OCI-M2 (cell line): ENCODE measurements around the gene RPL27A.

Experiments
- DNase-seq: peaks from one replicate; lab custom pipeline; 2025; ENCODE audit not compliant: unreplicated experiment; lab: John Stamatoyannopoulos, UW

Gene RPL27A

DNA sequence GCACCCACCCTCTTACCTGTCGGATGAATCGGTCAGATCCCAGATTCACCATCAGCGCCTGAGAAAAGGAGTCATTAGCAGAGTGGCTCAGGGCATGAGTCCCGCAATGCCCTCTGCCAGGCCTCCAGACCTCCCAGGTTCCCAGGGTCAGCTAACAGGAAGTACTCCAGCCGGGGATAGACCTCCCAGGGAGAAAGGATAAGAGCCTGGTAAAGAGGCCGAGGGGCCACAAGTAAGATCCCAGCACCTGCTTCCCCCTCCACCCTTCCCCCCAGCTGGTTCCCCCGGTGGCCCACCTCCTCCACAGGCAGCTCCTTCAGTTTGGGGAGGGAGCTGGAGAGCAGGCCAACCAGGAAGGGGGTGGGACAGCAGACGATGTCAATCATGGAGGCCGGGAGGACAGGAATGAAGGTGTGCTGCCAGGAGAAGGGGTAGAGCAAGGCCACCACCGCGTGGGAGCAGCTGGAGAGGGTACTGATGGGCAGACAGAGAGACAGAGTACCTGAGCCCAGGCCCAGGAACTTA, 16.4 kb downstream of the RPL27A start:
- DNase-seq: no peak

DNA sequence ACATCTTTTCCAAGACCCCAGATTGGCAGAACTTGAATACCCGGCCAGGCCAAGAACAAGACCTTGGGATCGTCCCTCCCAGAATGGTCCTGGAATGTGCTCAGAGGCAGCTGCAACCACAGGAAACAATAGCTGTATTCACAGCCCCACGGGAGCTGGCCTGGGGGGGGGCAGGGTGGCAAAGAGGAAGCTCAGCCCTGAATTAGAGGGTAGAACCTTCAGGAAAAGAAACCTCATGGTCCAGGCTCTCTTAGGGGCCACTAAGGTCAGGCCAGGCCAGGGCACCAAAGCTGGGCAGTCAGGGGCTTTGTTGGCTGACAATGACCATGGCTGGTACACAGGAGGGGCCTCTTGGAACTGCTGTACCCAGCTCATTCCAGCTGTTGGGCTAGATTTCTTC, 17.3 kb downstream of the RPL27A start:
- DNase-seq: no peak

DNA sequence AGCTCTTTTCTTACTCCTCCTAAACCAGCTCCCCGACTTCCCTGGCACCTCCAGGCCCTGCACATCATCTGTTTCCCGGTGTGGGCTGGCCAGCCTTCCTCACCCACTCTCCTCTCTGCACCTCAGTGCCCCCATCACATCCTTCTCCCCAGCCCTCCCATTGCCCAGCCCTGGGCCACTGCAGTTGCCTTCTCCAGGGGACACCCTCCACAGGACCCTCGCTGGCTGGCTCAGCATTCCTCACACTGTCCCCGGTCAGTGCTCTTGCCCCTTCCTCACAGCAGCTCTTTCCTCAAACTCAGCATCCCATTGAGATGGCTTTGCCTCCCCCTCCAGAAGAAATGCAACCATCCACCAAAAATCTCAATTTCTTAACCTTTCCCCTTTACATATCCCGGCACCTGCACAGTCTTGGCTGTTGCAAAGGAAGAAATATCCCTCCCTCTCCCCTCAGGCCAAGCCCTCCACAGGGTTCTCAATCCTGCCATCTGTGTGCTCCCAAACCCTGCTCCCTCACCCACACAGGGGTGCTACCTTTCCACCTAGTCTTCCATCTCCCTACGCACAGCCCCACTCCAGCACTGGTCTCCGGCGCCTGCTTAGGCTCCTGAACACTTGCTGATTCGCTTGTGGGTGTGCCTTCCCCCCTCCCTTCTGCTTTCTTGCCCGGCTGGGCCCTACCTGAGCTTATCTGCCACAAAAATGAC, 19.5 kb downstream of the RPL27A start:
- DNase-seq: no peak

DNA sequence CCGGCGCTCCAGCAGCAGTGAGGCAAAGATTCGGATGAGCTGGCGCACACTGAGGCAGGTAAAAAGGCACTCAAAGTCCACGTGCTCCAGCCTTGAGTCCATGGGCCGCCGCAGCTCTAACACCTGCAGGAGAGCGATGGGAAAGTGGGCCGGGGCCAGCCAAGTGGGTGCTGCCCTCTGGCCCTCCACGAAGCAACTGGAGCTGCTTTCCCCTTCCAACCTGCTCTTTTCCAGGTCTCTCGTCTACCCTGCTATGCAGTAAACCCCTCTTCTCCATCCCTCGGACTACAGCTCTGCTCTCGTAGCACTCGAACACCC, 20.0 kb downstream of the RPL27A start:
- DNase-seq: no peak

DNA sequence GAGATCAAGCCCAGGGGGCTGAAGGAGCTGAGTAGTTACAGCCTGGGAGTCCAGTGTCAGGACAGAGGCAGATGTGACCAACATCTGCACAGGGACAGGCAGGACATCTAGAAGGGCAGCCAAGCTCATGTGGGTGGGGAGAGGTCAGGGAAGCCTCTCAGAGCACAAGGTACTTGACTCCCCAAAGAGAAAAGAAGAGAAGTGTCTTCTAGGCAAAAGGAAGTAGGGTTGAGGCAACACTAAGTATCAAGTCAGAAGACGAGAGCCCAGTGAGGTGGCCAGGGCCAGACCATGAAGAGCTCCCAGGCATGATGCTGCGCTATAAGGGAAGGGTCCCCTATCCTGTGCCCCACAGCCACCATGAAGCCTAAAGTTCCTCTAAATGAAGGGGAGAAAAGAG, 21.5 kb downstream of the RPL27A start:
- no peak for DNase-seq

DNA sequence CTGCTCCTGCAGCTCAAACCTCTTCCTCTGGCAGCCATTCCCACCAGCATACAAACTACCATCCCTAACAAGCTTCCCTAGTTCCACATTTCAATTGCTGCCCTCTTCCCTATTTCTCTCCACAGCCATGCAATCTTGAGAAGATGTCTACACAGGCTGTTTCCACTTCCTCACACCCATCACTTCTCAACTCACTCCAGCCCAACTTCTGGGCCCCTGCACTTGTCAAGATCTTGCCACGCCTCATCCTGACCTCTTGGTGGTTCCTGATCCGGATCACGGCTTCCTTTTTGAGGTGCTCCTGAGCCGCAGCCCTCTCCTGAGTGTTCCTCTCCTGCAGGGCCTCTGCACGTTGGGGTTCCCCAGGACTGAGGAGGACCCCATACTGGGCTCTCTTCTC, 22.6 kb downstream of the RPL27A start:
- no peak for DNase-seq

DNA sequence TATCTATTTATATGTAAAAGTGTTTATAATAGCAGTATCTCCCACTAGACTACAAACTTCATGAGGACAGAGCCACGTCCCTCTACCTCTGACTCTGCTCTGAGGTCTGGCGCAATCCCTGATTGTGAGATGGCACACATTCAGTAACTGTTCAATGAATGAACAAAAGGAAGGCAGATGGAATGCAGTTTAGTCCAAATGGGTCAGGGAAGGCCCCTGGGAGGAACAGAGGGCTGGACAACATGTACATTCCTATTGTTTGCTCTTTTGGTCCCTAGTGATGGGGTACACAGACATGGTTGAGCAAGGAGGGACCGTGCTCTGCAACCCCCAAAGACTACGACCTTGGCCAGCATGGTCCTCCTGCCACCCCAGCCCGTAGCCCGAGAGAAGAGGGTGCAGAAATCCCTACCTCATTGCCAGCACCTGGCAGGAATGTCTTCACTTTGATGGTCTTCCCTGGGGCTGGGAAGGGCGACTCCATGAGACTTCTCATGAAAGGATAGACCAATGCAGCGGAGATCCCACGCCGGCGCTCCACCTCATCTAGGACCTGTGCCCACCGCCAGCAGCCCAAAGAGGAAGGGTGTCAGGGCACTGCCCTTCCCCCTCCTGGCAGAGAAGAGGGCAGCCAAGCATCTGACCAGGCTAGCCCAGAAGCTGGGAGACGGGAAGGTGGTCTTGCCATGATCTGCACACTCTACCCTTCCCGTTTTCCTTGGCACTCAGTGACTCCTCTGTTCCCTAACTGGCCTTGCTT, 24.3 kb downstream of the RPL27A start:
- no peak for DNase-seq

DNA sequence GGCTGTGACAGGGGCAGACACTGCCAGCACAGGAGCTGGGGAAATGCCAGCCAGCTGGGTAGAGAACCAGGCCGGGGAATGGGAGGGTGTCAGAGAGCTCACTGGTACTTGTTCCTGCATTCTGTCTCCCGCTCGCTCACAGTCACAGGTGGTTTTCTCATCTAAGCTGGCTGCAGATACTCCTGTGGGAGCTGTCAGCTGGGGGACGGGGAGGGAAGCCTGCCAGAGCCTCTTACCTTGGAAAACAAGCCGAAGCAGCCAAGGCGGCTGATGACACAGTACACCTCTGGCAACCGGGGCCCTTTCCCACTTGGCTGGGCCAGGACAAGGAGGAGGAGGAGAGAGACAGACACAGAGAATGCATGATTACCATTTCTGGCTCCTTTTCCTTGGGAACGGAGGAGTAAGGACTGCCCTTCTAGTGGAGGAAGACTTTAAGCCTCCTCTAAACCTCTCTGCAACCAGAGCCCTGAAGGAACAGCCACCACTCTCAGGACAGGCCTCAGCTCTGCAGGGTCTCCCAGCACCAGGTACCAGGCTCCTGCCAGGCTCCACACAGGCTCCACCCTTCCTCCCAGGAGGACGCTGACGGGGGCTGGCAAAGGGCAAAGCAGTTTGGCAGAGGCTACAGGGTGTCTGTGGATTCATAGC, 25.1 kb downstream of the RPL27A start:
- no peak for DNase-seq

DNA sequence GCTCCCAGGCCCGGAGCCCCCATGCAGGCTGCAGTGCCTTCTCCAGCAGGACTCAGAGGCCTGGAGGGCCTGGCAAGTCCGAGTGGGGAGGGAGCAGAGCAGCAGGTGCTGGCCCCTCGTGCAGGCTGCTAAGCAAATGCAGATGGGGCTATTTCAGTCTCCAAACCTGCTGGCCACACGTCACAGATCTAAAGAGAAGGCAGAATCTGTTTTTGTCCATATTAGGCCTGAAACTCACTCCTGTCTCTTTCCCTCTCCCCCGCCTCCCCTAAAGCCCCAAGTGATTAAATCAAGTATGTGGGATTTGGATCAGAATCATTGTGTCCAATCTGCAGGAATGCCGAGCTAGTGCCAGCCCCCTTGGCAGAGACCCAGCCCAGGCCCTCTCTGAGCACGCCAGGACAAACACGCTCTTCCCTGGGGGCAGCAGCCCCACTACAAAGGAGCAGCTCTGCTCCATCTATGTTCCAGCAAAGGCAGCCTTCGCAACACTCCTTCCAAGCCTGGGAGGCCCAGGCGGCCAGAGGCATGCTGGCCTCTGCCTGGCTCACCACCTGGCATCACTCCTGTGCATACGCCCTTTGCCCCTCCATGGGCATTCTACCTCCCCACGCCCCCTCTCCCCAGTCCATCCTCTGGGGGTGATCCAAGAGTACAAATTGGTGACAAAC, 26.5 kb downstream of the RPL27A start:
- no peak for DNase-seq

DNA sequence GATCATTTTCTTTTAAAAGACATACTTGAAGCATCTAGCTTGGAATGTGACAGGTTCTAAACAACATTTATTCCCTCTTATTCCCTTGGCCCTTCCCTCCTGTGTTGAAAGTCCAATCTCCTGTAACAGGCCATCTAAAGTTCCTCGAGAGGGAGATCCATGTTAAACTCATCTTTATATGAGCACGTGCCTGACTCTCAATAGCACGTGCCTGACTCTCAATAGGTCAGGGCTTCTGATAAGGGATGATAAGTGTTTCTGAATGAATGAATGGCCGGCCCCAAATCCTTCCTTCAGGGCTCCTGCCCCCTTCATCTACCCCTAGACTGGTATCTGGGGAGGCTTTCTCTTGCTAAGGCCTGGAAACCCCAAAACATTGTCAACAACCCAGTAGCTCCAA, 27.2 kb downstream of the RPL27A start:
- DNase-seq: no peak

DNA sequence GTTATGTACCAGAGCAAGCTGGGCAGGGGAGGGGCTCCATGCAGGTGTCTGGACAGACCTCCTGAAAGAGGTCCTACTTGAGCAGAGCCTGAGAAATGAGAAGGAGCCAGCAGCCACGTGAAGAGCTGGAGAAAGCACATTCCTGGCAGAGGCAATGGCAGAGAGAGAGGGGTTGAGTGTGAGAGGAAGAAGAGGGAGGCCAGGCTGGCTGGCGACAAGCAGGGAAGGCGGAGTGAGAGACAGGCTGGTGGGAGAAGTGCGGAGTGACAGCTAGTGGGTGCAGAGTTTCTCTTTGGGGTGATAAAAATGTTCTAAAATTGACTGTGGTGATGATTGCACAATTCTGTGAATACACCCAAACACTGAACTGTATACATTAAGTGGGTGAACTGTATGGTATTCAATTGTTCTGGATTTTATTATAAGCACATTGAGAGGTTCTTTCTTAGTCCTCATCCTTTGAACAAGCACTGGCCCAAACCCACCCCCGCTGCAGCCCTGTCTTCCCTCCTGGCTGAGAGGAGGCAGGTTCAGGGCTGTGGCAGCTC, 29.4 kb downstream of the RPL27A start:
- DNase-seq: no peak

DNA sequence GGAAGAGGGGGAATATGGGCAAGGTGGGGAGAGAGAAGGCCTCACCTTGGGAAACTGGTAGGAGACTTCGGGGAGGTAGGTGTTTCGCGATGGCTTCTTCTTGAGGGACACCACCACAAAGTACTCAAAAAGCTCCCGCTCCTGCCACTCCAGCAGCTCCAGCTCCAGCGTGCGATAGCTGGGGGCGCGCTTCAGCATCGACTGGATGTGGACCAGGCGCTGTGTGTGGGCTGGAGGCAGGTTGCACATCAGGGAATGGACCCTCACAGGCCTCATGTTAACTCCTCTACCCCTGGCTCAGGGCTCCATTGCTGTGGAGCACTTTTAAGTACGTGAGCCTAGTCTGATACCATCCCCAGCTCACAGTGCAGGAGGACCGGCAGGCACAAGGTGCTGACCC, 29.9 kb downstream of the RPL27A start:
- no peak for DNase-seq

DNA sequence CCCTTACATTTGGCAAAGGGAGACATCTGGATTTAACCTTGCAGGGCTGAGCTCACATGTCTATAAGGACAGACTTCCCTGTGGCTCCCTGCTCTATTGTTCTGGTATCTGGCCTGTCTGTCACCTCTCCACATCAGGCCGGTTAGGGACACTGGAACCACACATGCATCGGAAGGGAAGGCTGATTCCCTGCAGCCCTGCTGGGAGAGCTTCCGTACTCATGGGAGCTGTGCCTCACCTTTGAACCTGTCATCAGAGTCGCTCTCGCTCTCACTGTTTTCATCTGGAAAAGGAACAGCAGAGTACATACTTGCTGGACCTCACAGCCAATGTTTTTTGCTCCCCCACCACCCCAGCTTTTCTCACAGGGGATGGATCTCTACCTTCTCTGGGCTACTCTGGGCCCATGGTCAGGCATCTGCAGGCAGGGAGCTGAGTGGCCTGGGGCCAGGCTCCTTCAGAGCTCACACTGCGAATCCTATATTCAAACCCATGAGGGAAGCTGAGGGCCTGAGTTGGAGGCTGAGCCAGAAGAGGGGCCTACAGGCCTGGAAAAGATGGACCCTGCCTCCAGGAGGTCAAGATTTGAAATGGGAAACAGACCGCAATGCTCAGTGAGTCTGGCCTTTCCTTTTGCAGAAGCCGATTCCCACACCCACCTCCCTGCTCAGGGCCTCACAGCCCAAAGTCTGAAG, 31.3 kb downstream of the RPL27A start:
- no peak for DNase-seq

DNA sequence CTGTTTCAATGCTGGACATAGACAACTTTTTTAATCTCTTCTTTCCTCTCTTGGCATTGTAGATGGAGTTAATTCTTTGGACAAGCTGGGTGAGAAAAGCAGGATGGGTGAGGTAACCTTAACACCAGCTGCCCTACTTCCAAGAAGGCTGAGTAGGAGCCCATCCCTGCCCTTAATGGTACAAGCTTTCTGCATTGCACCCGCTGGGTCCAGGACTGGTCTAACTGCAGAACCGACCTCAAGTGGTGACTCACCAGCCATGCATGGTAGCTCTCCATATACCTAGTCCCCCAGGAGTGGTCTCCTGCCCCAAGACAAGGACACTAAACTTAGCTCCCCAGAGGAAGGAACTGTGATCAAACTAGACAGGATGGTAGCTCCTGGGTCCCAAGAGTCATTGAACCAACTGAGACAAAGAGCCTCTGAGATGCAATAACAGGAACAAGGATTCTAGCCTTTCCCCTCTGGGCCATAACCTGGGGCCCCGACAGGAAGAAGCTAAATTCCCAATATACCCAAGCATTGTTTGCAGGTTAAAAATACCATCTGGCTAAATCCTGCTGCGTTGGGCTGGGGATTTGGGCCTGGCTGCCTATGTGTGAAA, 32.1 kb downstream of the RPL27A start:
- no peak for DNase-seq

DNA sequence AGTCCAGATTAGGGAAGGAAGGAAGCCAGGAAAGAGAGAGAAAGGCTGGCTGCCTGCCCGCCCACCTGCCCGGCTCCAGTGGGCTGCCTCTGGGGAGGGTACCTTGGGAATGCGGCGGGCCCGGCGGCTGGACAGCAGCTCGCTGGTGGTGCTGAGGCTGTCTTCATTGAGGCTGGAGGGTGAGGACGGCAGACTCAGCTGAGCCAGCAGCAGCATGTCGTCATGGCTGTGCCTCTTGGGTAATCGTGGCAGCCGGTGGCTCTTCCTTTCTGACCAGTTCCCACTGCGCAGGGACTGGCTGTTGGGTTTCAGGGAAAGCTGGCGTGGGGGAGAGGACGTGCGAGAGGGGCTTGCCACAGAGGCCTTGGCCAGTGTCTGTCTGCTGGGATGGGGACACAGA, 32.9 kb downstream of the RPL27A start:
- DNase-seq: no peak

DNA sequence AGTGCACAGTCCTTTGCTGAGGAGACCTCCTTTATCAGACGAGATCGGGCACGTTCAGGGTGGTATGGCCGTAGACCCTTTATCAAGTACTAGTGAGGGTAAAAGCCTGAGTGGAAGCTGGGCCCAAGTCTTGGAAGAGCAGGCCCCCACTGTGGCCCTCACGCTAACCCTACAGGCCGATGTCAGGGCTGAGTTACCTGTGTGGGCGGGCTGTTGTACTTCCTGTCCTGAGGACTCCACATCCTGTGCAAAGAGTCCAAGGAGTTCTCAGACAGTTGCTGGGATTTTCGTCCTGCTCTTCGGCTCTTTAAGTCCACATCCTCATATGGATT, 34.9 kb downstream of the RPL27A start:
- DNase-seq: no peak

DNA sequence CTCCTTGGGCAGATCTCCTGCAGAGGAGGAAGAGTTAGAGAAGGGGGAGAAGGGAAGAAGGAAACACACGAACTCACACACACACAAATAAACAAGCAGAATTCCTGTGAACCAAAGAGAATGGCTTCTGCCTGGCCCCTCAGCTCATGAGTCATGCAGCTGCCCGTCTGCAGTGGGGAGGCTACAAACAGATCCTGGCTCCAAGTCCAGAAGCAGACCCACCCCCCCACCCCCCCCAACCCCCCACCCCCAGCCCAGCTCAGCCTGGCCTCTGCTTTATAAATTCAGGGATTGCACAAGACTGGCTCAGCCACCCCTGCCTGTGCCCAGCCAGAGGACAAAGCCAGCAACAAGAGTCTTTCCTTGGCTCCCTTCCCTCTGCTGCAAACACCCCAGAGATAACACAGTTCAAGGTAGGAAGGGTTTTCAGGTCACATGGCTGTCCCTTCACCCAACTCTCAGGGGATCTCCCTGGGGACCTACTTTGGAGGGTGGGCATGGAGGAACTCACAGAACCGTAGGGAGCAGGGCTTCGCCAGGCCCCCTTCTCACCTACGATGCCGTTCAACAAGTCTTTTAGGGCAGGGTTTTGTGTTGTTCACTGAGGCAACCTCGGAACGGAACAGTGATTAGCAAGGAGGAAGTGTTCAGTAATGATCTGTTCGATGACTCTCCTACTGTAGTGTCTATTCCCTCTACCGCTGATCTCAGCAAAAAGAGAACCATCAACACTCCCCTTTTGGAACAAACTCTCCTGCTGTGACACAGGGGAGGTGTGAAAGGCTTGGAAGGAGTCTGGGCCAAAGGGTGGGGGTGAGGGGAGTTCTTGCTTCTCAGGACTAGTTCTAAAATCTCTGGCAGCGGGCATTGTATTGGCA, 35.5 kb downstream of the RPL27A start:
- DNase-seq: no peak

DNA sequence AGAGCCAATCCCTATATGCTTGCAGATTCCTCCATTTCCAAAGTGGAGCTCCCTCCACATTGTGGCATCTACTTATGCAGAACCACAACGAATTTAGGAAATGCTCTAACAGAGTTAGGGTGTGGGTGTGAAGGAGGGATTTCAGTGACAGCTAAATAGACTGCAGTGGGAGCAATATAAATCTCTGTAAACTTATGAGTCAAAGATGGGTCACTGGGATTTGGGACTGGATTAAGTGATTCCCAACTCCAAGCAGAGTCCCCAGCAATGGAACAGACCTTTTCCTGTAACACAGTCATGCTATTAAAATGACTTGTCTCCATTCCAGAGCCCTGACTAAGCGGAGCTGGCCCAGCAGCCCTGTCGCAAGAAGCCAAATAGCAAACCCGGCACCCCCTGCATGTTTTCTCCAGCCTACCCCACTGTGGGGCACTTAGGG, 36.6 kb downstream of the RPL27A start:
- DNase-seq: no peak

DNA sequence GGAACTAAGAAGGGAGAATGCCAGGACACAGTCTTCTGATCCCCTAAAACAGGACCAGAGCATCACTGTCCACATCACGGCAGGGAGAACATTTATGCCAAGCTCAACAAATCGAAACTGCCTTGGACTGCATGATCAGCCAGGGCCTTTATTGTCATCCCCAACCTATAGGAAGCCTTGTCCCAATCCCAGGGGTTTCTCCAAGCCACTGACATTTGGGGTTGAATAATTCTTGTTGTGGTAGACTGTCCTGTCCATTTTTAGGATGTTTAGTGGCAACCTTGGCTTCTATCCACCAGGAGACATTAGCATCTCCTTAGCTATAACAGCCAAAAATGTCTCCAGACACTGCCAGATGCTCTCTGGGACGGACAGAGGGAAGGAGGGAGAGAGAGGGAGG, 37.1 kb downstream of the RPL27A start:
- no peak for DNase-seq
